ENCODE data around the gene MAP4.
A peak's percentile ranks its signal among the peaks of the same experiment; 100 is the strongest.

Gene MAP4

DNA sequence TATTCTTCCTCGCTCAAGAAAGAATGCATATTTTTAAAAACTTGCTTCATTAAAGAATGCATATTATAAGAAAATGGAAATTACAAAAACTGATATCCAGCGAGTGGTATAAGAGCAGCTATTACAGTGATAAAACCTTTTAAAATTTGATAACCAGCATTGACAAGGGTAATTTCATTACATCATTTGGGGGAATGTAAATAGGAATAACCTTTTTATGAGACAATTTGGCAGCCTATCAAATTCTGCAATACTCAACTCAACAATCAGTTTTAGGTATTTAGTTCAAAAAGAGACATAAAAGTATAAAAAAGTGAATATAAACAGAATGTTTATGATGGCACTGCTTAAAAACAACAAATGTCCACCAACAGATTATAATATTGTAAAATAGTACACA is 35.4 kb downstream of the MAP4 start:
- ATAC-seq, result no peak
- TF ChIP-seq SNAI2 (CRISPR knock-in tag; IDR thresholded peaks at IDR 0.05) (no peak), ISL1 (CRISPR knock-in tag; IDR thresholded peaks at IDR 0.05) (peak; percentile 89)

DNA sequence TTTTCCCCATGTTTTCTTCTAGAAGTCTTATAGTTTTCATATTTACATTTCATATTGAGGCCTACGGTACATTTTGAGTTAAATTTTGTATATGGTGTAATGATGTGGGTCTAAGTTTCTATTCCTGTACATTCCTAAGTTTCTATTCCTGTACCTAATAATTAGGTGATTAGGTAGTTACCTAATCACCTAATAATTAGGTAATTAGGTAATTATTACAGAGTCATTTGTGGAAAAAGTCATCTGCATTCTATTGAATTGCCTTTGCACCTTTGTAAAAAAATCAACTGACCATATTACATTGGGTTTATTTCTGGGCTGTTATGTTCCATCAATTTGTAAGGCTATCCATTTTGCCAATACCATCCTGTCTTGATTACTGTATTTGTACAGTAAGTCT is 37.1 kb downstream of the MAP4 start:
- ATAC-seq, result no peak
- TF ChIP-seq ZFP30 (CRISPR knock-in tag; IDR thresholded peaks at IDR 0.05) (no peak), ESRRG (CRISPR knock-in tag; IDR thresholded peaks at IDR 0.05) (no peak)

GRCh38 chr3:47978386-47978785 is 37.8 kb downstream of the MAP4 start:
- TF ChIP-seq SNAI2 (CRISPR knock-in tag; IDR thresholded peaks at IDR 0.05) (no peak), TOX (CRISPR knock-in tag; IDR thresholded peaks at IDR 0.05; ENCODE audit: borderline replicate concordance) (no peak), ZNF8 (CRISPR knock-in tag; IDR thresholded peaks at IDR 0.05) (no peak), ZC3H10 (CRISPR knock-in tag; IDR thresholded peaks at IDR 0.05) (no peak), PATZ1 (CRISPR knock-in tag; IDR thresholded peaks at IDR 0.05; ENCODE audit: borderline replicate concordance) (no peak), OSR1 (CRISPR knock-in tag; IDR thresholded peaks at IDR 0.05) (no peak), ARNTL (CRISPR knock-in tag; IDR thresholded peaks at IDR 0.05; ENCODE audit: borderline replicate concordance, low read depth) (no peak)
- TF ChIP-seq, protein P1, sequence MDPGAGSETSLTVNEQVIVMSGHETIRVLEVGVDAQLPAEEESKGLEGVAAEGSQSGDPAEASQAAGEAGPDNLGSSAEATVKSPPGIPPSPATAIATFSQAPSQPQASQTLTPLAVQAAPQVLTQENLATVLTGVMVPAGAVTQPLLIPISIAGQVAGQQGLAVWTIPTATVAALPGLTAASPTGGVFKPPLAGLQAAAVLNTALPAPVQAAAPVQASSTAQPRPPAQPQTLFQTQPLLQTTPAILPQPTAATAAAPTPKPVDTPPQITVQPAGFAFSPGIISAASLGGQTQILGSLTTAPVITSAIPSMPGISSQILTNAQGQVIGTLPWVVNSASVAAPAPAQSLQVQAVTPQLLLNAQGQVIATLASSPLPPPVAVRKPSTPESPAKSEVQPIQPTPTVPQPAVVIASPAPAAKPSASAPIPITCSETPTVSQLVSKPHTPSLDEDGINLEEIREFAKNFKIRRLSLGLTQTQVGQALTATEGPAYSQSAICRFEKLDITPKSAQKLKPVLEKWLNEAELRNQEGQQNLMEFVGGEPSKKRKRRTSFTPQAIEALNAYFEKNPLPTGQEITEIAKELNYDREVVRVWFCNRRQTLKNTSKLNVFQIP (CRISPR knock-in tag; IDR thresholded peaks at IDR 0.05; ENCODE audit: borderline replicate concordance, low read depth), result no peak
- ATAC-seq, result no peak

DNA sequence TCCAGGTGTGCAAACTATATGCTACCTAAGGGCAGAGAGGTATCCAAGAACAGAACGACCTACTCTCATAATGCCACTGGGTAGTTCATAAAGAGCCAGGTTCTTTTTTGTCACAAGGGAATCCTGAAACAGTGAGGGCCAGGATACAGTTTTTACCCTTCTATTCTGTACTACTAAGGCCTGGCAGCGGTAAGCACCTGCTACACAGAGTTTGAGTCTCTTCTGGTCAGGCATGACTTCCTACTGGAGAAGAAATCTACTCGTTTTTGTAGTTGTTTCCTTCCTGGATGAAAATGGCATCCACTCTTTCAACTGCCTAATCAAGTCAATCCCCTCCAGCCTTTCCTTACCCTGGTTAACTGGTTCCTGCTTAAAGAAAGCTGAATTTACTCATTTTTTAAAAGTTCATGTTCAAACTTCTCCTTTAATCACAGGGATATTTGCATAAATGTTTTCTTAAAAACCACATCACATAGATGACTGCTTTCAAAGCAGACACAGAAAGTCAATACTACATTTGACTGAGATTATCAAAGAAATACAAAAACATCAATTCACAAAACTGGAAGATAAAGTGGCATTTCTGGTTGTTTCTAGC is 40.0 kb downstream of the MAP4 start:
- no peak for ATAC-seq
- TF ChIP-seq ZFP3 (CRISPR knock-in tag; IDR thresholded peaks at IDR 0.05) (no peak), TOX (CRISPR knock-in tag; IDR thresholded peaks at IDR 0.05; ENCODE audit: borderline replicate concordance) (no peak), ISL1 (CRISPR knock-in tag; IDR thresholded peaks at IDR 0.05) (no peak), CREB5 (CRISPR knock-in tag; IDR thresholded peaks at IDR 0.05; ENCODE audit: low read depth) (no peak), GLIS3 (CRISPR knock-in tag; IDR thresholded peaks at IDR 0.05) (no peak), ZNF70 (CRISPR knock-in tag; IDR thresholded peaks at IDR 0.05) (no peak), PPARA (CRISPR knock-in tag; IDR thresholded peaks at IDR 0.05; ENCODE audit: borderline replicate concordance) (no peak), ZNF565 (CRISPR knock-in tag; conservative IDR thresholded peaks at IDR 0.05; ENCODE audit: low read depth) (no peak), ZC3H10 (CRISPR knock-in tag; IDR thresholded peaks at IDR 0.05) (no peak), ZNF8 (CRISPR knock-in tag; IDR thresholded peaks at IDR 0.05) (no peak), TCF4 (CRISPR knock-in tag; IDR thresholded peaks at IDR 0.05; ENCODE audit: borderline replicate concordance) (no peak), OSR1 (CRISPR knock-in tag; IDR thresholded peaks at IDR 0.05) (no peak), TSHZ2 (CRISPR knock-in tag; IDR thresholded peaks at IDR 0.05) (no peak), ARNTL (CRISPR knock-in tag; IDR thresholded peaks at IDR 0.05; ENCODE audit: borderline replicate concordance, low read depth) (no peak), CSDC2 (CRISPR knock-in tag; IDR thresholded peaks at IDR 0.05) (no peak), BACH2 (CRISPR knock-in tag; IDR thresholded peaks at IDR 0.05; ENCODE audit: borderline replicate concordance) (no peak)
- TF ChIP-seq, protein P1 (CRISPR knock-in tag; IDR thresholded peaks at IDR 0.05; ENCODE audit: borderline replicate concordance, low read depth), result no peak
